Upper lobe of left lung (tissue), 4 donors: ENCODE measurements around the gene TTC28.
"Not testable (repeated sequence)": the region's sequence is repeated elsewhere in the genome, so short reads cannot be mapped to it uniquely, and the experiment has no call there.

Source experiments
- CTCF ChIP-seq, 6 experiments: fragments of 450-650 bp in 4 of 6; fragments of 200-600 bp in 2 of 6; sonication (generic) in 2 of 6; IDR thresholded peaks; one replicate each; pipeline ENCODE4 v1.5.1; 2016 to 2019; ENCODE audit warnings: antibody characterized with exemption in 6 of 6
- EP300 ChIP-seq, 4 donors: sonication (generic); formaldehyde crosslinking; IDR thresholded peaks; one replicate each; pipeline ENCODE4 v1.5.1; 2017; ENCODE audit warnings: antibody characterized with exemption in 4 of 4, control low read depth in 2 of 4
- POLR2A ChIP-seq, 4 donors: fragments of 450-650 bp; IDR thresholded peaks; one replicate each; pipeline ENCODE4 v1.5.1; 2016 to 2017; ENCODE audit warnings: antibody characterized with exemption in 4 of 4, mild to moderate bottlenecking in 2 of 4
- POLR2AphosphoS5 ChIP-seq, 2 donors: sonication (generic); formaldehyde crosslinking; IDR thresholded peaks; one replicate each; pipeline ENCODE4 v1.5.1; 2017; ENCODE audit warnings: antibody characterized with exemption in 2 of 2

GRCh38 chr22:28560743-28561101 lies 118.9 kb downstream of the TTC28 start:
- not testable (repeated sequence) for TF ChIP-seq CTCF, EP300, POLR2A, POLR2AphosphoS5 (IDR thresholded peaks at IDR 0.05)
